OCI-LY3 (cell line): ENCODE results near the gene BICRA.

Experiments used
- CTCF ChIP-seq: fragments of 200-600, 300-600 bp; sonication (generic); IDR thresholded peaks from 2 replicates; pipeline ENCODE4 v1.5.1; 2014; ENCODE audit warnings: antibody characterized with exemption, low read length, low read depth
- EZH2phosphoT487 ChIP-seq: fragments of 200-600 bp; shearing (Covaris generic); IDR thresholded peaks from 2 replicates; pipeline ENCODE4 v1.6.1; 2018; ENCODE audit warnings: antibody characterized with exemption, mixed run types, low read depth

DNA sequence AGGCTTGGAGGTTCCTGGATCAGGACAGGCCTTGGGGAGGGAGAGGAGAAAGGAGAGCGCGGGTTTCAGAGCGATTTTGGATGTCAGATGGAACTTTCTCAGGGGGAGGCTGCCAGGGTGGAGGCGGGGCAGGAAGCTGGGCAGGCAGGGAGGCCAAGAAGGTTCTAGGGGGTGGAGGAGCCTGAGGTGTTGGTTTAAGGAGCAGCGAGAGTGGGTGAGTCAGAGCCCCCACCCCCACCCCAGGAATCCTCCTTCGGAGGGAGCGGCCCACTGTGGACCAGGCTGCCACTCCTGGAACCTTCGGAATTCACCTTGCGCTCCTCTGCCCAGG lies 120.5 kb downstream of the BICRA start:
- TF ChIP-seq CTCF (no peak), EZH2phosphoT487 (no peak)
